GM18951 (cell line): ENCODE data around the gene VSTM4.

ENCODE experiments used
- POLR2A ChIP-seq: IDR thresholded peaks from 4 replicates; pipeline ENCODE4 v1.6.1; 2011; ENCODE audit warnings: mild to moderate bottlenecking; ENCODE audit not compliant: insufficient read length, insufficient read depth; ENCODE audit errors: extremely low read depth
- in situ Hi-C: fragments of 300-500 bp; cut with MboI; formaldehyde crosslinking; loops from one replicate; pipeline ENCODE4 v1.12.0; 2022; ENCODE audit warnings: low sequenced_read_pairs, mixed read lengths, inconsistent platforms; ENCODE audit not compliant: unreplicated experiment

The VSTM4 gene

DNA sequence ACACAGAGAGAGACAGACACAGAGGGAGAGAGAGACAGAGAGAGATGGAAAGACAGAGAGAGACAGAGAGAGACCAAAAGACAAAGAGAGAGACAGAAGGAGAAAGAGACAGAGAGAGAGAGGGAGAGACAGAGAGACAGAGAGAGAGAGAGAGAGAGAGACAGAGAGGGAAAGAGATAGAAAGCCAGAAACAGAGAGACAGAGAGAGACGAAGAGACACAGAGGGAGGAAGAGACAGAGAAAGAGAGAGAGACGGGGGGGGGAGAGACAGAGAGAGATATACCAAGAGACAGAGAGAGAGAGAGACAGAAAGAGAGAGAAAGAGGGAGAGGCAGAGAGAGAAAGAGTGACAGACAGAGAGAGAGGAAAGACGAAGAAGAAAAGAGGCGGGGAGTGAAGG, 10.2 kb downstream of the VSTM4 start:
- no peak for TF ChIP-seq POLR2A
- in situ Hi-C loops, result no loop called here

DNA sequence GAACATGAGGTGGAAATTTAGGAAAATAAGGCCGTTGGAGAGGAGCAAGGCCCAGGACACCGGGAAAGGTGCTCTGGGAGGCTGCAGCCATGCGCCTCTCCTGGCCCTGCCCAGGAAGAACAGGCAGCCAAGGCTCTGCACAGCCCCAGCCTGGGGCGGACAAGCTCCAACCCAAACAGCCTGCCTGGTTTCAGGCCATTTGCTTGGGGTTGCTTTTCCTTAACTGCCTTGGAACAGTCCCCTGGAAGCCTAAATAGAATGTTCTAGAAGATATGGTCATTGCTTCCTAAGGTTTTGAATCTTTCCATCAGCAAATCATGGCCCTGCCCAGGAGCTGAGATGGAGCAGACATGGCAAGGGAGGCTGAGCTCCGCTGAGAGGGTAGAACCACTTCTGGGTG, 11.0 kb downstream of the VSTM4 start:
- no peak for TF ChIP-seq POLR2A
- in situ Hi-C loops, result no loop called here

DNA sequence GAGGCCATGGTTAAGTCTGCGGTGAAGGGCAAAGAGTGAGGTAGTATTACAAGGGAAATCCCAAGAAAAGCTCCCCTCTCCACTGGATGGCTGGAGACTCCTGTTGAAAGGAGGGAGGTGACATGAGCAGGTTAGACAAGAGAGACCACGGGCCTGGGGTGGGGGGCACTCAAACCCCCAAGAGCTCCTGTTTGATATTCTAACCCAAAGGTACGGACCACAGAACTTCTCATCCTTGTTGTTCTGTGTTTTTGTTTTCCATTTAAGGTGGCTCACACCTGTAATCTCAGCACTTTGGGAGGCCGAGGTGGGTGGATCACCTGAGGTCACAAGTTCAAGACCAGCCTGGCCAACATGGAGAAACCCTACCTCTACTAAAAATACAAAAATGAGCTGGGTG, 11.6 kb downstream of the VSTM4 start:
- in situ Hi-C loops, result no loop called here

DNA sequence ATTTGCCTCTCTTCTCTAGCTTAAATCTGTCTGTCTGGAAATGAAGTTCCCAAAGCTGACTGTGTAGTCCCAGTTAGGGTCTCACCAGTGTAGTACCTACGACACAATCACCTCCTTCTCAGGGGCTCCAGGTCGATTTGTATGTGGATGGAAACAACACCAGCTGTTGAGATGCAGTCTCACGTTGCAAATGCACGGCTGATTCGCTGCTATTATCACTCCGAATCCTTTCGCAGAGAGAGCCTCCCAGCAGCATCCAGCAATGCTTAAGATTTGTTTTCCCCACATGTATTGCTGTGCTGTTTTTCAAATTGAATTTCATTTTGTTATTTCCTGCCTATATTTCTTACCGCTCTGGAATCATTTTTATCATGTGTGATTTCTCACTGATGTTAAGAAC, 16.3 kb downstream of the VSTM4 start:
- in situ Hi-C loops, result no loop called here
- TF ChIP-seq POLR2A, result no peak

More for the DNA sequence above, 11.6 kb downstream of the VSTM4 start:
- TF ChIP-seq POLR2A, result no peak

DNA sequence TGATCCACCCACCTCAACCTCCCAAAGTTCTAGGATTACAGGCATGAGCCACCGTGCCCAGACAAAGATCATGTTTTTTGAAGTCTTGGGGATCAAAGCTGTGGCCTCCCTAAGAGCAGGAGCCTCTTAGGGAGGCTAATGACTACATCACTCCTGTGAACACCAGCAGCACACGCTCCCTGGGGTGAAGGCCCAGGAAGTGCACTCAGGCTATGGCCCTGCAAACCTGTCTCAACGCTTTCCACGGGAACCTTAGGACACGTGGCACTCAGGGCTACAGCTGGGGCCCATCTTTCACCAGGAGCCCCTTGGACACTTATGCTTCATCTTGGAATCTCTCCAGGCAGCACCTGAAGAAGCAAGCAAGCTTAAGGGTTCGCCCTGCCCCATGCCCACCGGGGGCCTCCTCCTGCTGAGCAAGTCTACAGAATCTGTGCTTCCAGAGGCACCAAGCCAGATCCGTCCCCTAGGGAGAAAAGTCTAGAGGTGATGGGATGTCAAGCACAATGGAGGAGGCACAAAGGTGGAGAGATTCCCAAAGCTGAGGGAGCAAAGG, 18.4 kb downstream of the VSTM4 start:
- TF ChIP-seq POLR2A, result no peak
- in situ Hi-C loops, result no loop called here

DNA sequence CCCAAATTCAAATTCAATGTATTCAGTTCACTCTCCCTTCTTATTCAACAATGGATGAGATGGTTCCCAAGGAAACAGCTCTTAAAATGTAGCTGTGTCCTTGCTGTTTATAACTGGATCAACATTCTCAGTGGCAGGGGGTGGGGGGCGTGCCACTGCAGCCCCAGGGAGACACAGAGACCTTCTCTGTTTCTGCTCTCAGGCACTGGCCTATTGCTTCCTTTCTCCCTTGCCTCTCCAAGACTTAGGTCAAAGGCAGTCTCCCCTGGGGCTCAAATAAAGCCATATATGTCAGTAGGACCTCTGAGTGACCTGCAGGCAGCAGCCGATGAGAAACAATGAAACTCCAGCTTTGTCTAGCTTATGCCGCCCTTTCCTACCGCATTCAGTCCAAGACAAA, 20.7 kb downstream of the VSTM4 start:
- in situ Hi-C loops, result no loop called here
- no peak for TF ChIP-seq POLR2A

DNA sequence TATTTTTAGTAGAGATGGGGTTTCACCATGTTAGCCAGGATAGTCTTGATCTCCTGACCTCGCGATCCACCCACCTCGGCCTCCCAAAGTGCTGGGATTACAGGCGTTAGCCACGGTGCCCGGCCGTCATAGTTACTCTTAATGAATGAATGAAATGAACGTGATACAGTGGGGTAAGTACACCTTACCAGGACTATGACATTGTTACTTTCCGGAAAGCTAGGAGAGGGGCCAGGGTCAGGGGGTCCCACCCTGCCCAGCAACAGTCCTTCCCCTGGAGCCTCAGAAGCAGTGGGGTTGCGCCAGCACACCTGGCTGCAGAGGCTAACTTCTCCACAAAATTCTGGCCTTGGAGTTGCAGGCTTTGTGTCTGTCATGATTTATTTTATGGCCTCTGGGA, 21.4 kb downstream of the VSTM4 start:
- no peak for TF ChIP-seq POLR2A

DNA sequence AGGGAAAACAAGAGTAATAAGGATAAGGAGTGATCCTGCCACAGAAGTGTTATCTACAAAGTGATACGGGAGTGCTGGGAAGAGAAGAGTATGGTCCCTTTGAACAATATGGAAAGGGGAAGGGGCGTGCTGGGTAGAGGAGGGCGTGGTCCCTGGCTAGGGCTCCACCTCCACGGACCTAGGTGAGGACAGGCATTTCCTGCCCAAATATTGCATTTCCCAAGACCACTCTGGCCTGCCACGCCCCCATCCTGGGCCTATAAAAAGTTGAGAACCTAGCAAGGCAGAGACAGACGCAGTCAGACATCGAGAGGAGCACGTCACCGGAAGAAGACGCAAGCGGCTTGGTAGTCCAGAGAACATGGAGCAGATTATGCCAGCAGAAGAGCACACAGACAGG, 22.8 kb downstream of the VSTM4 start:
- no peak for TF ChIP-seq POLR2A
- in situ Hi-C loops, result no loop called here

More for the DNA sequence above, 21.4 kb downstream of the VSTM4 start:
- in situ Hi-C loops, result no loop called here

DNA sequence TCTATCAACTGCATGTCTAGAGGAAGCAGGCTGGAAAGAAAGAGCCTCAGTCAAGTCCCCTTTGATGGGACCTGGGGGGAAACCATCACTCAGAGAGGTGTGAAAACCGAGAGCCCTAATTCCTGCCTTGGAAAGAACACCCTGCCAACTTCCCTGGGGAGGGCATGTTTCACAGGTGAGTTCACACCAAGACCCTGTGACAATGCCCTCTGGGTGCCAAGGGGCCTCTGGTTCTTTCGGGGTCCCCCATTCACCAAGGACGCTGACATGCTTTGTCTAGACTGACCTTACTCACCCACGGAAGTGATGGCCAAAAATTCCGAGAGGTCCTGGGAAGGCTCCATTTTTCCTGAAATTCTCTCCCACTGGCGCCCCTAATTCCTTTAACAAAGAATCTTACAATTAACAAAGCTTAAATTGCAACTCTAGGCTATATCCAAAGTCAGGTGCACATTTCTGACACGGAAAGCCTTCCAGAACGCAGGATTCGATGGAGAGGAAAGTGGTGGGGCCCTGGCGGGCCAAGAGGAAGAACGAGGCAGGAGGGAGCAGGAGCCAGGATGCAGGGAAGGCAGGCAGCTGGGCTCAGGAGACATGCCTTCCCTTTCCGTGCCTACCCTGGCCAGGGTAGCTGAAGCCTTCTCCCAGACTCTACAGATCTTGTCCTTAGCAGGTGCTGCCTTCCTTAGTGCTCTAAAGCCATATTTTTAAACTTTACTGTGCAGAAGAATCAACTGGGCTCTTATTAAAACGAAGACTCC, 23.7 kb downstream of the VSTM4 start:
- no peak for TF ChIP-seq POLR2A
- in situ Hi-C loops, result no loop called here

DNA sequence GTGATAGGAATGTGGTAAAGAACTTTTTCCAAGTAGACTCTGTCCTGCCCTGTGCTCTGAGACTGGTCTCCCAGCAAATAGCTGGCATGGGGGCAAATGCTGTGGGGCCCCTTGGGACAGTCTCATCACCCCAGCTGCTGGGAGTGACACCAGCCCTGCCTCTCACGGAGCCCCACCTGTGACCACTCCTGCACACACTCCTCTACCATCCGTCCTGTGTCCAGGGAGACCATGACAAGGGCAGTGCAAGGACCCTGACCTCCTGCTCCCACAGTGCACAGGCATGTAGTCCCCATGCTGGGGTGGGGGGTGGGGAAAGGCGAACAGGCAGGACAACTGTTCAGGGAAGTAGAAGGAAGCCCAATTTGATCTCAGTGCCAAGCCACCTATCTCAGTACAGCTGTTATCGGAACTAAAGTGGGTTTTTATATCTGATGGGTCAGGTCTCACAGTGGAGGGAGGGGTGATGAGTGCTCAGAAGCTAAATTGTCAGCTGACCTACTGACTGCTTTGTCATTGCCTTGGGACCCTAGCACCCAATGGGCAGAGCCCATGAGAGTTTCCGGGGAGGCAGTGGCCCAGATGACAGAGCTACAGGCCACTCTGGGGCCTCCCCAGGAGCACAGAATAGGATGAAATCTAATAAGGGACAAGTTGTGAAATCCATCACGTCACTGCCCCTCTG, 24.5 kb downstream of the VSTM4 start:
- no peak for TF ChIP-seq POLR2A
- in situ Hi-C loops, result no loop called here

DNA sequence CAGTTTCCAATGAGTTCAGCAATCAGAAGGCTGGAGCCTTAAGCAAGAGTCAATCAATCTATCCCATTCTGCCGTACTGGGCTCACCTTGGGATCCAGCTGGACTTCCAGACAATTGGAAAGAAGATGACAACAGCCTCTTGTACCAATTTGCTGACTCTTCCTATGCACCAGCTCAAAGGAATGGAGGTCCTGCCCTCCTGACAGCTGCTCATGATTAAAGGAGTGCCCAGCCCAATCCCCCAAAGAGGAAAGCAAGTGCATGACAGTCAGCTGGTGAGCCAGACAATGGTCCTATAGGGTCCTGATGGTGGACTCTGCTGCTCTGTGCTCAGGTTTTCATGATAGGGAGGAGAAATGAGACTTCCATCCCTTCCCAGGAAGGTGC, 25.1 kb downstream of the VSTM4 start:
- in situ Hi-C loops, result no loop called here
- no peak for TF ChIP-seq POLR2A

DNA sequence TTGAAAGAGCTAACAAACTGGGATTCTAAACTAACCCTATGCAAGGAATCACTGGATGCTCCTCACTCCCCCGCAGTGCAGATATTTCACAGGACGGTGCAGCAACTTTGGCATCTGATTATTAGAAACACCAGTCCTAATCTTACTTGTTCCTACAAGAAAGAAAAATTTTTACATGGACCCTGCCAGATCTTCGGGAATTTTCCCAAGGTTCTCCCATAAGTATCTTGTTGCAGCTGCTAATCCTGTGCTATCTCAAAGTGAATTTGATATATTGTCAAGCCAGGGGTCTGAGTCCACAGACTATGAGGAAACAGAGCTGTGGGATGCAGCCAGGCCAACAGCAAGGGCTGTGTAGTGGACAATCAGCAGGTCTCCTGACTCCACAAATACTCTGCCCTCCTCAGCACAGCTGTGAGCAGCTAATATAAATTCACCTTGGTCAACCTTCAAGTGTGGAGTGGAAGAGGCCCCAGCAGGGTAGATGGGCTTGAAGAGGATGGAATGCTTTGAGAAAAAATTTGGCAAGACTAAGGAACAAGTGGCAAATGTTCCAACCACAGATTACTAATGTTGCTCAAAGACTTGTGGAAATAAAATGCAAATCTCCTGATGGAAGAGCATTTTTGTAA, 25.6 kb downstream of the VSTM4 start:
- in situ Hi-C loops, result no loop called here
- TF ChIP-seq POLR2A, result no peak

DNA sequence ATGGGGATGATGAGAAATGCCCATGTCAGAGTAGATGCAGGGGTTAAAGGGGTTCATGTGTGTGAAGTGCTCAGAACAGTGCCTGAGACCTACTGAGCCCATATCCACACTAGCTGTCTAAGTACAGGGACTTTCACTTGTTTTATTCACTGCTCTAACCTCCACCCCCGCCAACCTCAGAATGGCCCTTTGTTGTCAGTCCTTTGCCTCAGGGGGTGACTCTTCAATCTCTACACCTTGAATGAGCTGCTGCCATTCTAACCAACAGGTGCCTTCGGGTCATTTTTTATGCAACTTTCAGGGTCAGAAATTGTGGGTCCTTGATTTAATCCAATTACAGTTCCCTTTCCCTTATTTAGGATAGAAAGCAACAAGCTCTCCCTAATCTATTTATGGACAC, 26.2 kb downstream of the VSTM4 start:
- in situ Hi-C loops, result no loop called here
- no peak for TF ChIP-seq POLR2A
